GM18511 (cell line): Measurements from ENCODE around the gene CLRN1.

ENCODE experiments used
- ATAC-seq: cut with Tn5 transposase; IDR thresholded peaks from one replicate; pipeline ENCODE4 v1.9.1; 2021; ENCODE audit warnings: mild to moderate bottlenecking, moderate library complexity; ENCODE audit not compliant: unreplicated experiment

The CLRN1 gene

DNA sequence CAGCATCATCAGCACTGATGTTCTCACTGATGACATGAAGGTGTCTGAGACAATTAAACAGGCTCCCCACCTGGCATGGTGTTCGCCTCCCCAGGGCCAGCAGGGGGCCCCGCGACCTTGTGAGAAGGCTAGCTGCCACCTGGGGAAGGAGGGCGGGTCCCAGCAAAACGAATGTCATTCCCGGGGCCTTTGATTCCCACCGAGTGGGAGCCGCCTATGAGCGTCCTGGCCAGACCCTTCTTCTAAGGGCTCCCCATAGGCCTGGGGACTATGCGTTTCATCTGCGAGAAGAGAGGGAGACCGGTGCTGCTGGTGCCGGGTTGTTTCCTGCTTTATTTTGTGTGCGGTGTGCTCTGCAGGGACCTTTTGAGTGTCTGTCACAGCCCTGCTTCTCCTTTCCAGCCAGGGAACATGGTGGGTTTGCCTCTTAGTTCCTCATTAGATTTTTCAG lies 46.8 kb downstream of the CLRN1 start:
- ATAC-seq, result peak; percentile 86

GRCh38 chr3:150922611-150923010 lies 49.9 kb downstream of the CLRN1 start:
- no peak for ATAC-seq

GRCh38 chr3:150921209-150921608 lies 51.3 kb downstream of the CLRN1 start:
- ATAC-seq, result no peak

DNA sequence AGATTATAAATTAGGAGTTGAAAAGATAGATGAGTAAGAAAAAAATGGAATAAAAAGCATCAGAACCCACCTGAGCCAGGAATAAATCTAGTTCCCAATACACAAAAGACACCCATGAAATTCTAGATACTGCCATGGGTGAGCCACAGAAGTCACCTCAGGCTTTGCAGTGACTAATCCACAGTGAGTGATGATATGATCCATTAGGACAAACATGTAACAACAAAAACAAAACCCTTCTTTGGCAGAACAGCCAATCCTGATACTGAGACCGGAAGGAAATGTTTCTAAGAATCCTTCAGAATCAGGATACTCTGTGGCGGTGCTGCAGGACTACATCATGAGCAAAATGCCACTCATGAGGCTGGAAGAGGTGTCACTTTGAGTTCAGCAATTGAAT lies 52.3 kb downstream of the CLRN1 start:
- ATAC-seq, result no peak

GRCh38 chr3:150917951-150918350 lies 54.6 kb downstream of the CLRN1 start:
- no peak for ATAC-seq

- no peak for ATAC-seq
Measured at GRCh38 chr3:150913133-150913922, 59.2 kb downstream of the CLRN1 start.

- ATAC-seq, result peak; percentile 58
Measured at GRCh38 chr3:150912501-150912900, 60.0 kb downstream of the CLRN1 start.

DNA sequence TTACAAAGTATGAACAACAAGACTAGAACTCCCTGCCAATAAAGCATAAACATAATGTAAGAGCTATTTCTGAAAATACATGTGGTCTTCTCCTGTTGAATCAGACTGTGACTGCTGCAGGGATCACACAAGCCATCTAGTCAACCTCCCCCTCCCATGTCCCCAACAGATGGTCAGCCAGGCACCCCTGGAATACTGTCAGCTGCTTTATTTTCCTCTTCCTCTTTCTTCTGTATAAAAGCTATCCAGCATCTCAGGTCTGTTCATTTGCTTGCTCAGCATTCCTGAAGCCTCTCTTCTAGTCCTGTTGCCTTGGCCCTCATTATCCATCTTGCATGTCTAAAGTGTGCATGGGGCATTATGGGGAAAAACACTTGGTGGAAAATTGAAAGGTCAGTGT lies 60.8 kb downstream of the CLRN1 start:
- ATAC-seq, result no peak

- no peak for ATAC-seq
Measured at GRCh38 chr3:150906461-150906860, 66.1 kb downstream of the CLRN1 start.

DNA sequence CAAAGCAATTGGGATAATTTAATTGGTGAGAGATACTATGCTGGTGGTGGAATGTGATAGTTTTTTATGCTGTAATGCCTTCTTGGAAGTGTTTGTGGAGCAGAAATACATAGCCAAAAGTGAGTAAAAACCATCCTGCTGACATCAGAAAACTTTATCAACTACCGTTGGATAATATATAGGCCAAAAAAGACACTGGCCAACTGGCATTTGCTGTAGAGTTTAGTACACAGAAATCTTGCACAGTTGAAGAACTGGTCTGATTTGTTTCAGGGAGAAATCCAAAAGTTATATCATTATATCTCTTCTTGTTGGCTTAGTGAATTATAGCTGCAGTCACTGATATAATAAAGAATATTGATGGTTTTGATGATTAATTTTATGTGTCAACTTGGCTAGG lies 66.8 kb downstream of the CLRN1 start:
- no peak for ATAC-seq

- no peak for ATAC-seq
Measured at GRCh38 chr3:150905339-150905738, 67.2 kb downstream of the CLRN1 start, which contains the start of gene MINDY4B. Gene MINDY4B, minus strand, starts transcription at chr3:150905439. Its CDS starts 0 bp downstream, at chr3:150905439.

- no peak for ATAC-seq
Measured at GRCh38 chr3:150902988-150903387, 69.5 kb downstream of the CLRN1 start.

- no peak for ATAC-seq
Measured at GRCh38 chr3:150901793-150902192, 70.7 kb downstream of the CLRN1 start.

- ATAC-seq, result no peak
Measured at GRCh38 chr3:150899141-150899540, 73.4 kb downstream of the CLRN1 start.

- ATAC-seq, result no peak
Measured at GRCh38 chr3:150898046-150898754, 74.3 kb downstream of the CLRN1 start.

DNA sequence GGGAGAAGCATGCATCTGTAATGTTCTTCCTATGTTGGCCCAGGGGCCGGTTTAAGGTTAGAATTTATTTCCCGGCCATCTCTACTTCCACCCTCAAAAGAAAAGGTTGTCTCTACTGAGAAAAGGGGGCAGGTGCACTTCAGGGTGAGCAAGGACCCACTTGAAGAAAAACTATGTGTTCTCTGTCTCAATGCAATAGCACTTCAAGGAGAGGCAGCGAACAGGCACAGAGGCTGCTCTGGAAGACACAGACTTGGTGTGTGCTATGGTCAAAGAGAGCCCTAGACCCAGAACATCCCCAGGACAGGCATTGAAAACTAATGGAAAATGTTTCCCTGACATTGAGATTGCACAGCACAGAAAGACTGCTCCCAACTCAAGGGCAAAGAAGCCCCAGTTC lies 74.9 kb downstream of the CLRN1 start:
- no peak for ATAC-seq

DNA sequence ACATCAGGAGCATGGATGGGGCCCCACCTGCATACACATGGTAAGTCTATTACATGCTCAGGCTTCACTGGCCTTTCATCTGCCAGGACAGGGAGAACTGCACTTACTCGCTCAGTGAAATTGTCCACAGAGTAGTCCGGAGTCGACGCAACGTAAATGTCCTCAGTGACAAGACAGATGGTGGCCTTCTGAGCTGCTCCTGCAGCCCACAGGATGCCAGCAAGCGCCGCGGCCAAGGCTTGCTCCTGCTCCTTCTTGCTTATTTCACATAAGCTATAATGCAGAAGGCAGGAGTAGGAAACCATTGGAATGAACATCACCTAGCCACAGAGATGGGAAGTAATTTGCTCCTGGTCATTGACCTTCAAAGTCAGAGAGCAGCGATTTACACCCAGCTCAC lies 81.7 kb downstream of the CLRN1 start:
- ATAC-seq, result no peak

GRCh38 chr3:150890295-150890694 lies 82.2 kb downstream of the CLRN1 start:
- ATAC-seq, result no peak

DNA sequence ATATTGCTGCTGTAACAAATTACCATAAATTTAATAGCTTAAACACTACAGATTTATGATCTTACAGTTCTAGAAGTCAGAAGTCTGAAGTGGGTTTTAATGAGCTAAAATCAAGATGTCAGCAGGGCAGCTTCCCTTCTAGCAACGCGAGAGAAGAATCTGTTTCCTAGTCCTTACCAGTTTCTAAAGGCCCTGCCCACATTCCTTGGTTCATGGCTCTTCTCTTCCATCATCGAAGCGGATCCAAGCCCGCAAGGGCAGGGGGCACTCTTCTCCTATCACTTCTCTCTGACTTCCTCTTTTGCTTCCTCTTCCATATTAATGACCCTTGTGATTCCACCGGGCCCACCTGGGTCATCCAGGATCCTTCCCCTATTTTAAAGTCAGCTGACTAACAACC lies 83.4 kb downstream of the CLRN1 start:
- ATAC-seq, result no peak

DNA sequence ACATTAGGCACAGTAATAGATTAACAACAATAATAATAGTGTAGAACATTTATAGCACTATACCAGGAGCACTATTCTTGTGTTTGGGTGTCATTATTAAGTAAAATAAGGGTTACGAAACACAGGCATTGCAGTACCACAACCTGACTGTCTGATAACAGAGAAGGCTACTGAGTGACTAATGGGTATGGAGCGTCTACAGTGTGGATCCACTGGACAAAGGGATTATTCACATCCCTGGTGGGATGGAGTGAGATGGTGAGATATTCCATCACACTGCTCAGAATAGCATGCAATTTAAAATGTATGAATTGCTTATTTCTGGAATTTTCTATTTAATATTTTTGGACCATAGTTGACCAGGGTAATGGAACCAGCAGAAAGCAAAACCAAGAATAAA lies 85.5 kb downstream of the CLRN1 start:
- no peak for ATAC-seq

GRCh38 chr3:150885535-150885934 lies 87.0 kb downstream of the CLRN1 start:
- ATAC-seq, result no peak

DNA sequence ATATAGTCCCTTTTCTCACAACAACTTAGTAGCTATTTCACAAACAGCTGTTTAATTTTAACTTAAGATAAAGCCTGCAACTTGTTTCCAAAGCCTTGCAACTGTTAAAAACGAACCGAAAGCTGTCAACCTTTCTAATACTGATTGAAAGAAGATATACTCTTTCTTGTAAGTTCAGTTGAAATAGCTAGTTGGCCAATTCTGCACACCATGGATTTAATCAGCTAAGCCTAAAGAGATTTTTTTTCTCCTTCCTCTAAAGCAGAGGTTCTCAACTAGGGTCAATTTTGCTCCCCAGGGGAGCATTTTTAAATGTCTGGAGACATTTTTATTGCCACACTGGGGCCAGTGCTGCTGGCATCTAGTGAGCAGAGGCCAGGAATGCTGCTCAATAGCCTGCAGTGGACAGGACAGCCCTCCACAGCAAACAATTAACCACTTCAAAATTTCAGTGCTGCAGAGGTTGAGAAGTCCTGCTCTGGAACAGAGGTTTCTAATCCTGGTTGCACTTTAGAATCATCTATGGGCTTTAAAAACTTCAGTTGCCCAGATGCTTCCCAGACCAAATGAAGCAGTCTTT lies 93.4 kb downstream of the CLRN1 start:
- ATAC-seq, result no peak
